NCI-H345 (cell line): Measurements from ENCODE around the gene MYO5B.
A peak's percentile ranks its signal among the peaks of the same experiment; 100 is the strongest.

Source experiments
- DNase-seq: peaks from one replicate; lab custom pipeline; 2025; lab: John Stamatoyannopoulos, UW

MYO5B gene

DNA sequence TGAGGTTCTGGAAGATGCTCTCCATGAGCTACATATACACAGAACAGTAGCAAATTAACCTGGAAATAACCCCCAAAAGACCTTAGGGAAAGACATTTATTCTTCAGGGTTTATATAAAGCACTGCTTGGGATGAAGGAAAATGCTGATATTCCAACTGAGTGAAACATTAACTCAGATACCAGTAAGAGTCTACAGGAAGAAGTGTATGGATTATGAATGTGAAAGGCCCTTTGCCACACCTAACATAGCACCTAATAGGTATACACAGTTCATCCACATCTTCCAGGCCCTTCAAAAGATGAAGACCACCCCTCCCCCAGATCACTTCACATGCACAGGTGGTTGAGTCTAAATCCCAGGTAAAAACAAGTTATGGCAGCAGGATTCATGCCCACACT is 50.4 kb downstream of the MYO5B start:
- DNase-seq, result no peak

DNA sequence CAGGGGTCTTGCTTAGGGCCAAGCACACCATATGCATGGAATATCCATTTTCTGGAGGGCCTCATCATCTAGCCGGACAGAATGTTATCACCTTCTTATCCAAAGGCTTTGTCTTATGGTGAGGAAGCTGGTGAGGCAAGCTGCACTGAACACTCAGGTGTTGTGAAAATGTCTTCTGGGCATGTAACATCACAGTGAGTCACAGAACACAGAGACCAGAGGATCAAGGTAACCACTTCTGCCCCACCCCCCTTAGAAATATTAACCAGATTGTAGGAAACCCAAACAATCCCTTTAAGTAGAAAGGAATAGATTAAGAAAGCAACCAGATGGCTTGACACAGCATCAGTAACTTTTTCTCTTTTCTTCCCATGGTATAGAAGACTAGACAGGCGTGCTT is 51.1 kb downstream of the MYO5B start:
- no peak for DNase-seq

DNA sequence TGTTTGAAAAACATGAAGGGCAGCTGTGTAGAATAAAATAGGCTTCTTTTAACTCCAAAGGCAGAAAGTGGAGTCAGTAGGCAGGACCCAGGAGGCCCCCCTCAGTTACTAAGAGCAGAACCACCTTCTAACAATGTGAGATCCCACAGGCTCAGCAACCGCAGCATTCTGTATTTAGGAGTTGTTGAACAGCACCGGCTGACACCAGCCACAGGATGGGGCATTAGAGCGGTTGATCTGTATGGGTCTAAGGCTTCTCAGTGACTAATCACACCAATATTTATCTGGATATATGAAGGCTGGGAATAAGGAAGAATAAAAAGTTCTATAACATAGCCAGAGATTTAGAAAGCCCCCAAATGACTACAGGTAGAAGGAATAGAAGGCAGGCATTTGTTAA is 51.7 kb downstream of the MYO5B start:
- DNase-seq, result no peak

DNA sequence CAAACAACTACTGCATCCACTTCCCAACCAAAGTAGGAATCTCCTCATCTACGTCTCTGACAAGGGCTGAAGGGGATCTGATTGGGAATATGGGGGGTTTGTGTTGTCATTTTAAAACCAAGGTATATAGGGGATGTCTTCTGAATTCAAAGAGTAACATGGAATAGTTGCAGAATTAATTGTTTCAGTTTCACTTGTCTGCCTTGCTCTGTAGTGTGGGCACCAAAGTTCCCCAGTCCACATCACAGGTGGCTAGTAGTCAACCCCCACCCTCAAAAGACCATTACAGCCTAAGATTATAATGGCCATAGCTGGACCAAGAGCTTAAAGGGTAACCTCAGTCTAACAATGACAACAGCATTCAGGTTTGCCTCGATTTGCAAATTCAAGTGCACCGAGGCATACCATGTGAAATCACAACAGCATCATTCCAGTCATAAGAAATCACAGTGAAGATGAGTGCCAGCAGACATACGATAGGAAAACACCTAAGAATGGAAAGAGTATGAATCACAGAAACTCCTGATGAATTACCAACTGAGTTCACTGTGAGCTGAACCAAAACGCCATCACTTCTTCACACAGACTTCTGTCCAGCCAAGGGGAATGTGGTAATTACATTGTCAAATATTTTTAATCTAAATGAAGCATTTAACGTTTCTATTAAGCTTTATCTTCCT is 52.4 kb downstream of the MYO5B start:
- no peak for DNase-seq

DNA sequence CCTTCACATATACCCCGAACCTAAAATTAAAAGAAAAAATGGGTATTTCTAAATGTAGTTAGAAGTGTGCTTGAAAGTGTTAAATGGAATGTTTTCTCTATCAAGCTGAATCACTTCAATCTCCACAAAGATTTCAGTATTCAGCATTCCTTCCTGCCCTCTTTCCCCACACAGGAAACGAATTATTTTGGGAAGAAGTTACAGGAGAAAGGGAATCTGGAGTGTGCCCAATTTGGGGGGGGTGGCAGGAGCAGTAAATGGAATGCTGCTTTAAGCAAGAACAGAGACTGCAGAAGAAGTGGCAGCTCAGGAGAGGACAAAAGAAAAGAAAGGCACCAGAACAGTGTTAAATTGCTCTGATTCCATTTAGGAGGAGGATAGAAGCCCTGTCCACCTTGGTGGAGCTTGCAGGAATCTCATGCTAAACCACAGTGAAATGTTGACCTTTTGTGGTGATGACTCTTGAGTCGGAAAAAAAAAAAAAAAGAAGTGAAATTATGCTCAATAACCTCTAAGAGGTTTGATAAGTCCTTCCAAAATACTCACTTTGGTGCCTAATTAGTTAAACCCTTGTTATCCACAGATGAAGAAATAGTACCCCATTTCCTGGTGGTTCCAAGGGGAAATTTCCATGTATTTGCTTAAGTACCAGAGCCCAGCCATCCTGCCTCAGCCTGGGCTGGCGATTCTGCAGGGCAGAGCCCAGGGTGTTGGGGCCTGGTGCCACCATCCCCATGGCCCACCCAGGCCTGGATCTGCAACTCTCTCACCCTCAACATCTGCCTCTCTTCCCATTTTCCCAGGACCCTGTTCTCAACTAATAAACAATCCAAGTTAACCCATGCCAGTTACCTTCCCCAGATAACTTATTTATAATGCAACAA is 56.5 kb downstream of the MYO5B start:
- DNase-seq, result no peak

DNA sequence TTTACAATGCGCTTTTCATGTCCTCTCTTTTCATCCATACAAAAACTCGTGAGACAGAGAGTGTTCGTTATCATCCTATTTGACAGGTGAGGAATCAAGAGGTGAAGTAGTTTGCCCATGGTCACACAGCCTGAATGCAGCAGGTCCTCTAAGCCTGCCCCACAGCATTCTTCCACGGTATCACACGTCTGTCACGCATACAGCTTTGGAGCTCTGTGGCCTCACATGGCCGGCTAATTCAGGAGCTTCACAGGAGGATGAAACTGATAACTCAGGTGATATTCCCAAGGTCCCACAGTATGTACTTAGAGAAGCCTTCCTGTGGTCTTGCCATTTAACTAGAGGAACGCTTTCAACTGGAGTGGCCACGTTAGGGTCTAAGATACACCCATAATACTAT is 59.0 kb downstream of the MYO5B start:
- DNase-seq, result no peak

DNA sequence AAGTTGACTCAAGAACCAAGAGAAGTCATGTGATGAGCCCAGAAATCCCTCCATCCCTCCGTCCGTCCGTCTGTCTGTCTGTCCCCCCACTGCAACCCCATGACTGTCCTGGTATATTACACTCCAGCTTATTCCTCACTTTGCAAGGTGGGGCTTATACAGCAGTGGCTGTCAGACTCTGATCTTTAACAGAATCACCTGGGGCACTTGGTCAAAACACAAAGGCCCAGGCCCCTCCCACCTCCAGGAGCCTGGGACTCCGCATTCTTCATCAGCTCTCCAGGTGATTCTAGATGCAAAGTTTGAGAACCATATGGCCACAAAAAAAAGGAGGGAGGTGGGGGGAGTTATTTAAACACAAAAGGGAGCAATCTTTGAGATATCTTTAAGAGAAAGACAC is 61.4 kb downstream of the MYO5B start:
- DNase-seq, result no peak

DNA sequence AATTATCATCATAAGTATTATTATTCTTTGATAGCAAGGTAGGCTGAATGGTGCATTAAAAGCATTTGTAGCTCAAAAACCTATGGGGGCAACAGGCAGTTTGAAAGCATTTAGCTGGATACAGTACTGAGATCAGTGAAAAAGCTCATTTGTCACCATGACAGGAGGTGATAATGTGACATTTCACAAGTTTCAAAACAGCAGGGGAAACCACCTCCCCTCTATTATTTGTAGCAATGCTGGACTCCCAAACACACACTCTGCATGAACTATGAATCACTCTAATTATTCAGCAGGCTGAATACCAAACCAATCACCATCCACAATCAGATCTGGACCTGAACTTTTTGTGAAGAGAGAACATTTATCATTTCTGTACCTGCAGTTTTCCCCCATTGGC is 63.4 kb downstream of the MYO5B start:
- no peak for DNase-seq

DNA sequence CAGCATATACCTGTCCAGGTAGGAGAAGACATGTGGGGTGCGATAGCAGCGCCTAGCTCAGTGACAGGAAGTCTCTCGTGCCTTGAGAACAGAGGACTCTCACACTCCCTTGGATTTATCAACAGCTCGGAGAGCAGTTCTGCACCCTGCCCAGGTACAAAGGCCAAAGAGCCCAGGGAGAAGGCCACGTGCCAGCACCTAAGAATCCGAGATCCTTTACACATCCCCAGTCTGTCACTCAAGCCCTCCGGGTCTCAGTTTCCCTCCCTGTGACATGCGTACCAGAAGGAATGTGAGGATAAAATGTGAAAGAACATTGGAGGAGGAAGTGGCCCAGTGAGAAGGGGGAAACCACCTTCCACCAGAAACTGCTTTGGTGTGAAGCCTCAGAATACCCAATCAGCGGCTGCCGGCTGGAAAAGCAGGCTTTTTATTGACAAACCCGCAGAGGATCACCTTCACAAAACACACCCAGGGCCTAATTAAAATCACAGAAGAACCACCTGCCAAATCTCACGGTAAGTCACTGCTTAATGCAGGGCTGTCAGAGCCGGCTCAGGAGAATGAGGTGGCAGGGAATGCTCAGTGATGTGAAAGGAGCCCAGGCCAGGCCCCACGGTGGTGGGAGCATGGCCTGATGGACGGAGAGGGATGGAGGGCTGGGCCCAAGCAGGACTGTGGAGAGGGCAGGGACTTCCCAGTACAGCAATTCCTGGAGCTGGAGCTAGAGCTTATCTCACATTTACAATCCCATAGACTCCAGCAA is 66.3 kb downstream of the MYO5B start:
- peak; percentile 82 for DNase-seq

DNA sequence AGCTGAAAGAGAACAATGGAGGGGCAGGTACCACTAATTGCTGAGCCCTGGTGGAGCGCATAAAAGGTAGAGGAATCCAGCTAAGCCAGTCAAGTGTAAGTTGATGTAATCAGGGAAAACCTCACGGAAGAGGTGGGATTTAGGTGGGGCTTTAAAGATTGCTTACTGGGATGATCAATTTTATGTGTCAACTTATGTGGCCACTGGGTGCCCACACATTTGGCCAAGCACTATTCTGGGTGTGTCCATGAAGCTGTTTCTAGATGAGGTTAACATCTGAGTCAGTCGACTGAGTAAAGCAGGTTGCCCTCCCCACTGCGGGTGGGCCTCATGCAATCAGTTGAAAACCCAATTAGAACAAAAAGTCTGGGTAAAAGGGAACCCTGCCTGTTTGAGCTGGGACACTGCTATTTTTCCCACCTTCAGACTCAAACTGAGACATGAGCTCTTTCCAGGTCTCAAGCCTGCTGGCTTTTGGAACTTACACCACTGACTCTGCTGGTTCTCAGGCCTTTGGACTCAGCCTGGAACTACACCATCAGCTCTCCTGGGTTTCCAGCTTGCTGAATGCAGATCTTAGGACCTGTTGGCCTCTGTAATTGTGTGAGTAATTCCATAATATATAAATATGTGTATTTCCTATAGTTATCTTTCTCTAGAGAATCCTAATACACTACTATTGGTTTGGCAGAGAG is 67.3 kb downstream of the MYO5B start:
- no peak for DNase-seq

DNA sequence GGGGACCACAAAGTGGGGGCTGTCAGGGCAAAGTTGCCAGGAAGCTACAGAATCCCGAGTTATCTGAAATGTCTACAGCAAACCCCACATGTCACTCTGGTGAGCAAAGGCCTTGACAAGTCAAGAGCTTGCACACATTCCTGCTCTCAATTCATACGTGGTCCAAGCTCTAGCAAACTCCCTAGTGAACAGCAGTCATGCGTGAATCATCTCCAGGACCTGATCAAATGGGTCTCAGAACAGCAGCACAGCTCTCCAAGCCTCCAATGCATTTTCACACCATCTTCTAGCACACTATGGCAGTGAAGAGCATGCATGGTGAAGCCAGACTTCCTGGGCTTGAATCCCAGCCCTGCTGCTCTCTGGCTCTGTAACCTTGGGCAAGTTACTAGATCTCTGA is 68.5 kb downstream of the MYO5B start:
- no peak for DNase-seq

DNA sequence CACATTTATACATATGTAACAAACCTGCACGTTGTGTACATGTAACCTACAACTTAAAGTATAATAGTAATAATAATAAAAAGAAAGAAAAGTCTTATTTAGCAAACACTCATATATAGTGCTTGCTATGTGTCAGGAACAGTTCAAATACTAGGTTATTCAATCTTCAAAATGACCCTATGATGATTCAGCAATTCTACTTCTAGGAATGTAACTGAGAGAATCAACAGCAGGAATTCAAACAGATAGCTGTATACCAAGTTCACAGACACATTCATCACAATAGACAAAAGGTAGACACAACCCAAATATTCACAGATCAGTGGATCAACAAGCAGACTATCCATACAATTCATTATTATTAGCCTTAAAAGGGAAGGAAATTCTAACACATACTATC is 69.5 kb downstream of the MYO5B start:
- no peak for DNase-seq

DNA sequence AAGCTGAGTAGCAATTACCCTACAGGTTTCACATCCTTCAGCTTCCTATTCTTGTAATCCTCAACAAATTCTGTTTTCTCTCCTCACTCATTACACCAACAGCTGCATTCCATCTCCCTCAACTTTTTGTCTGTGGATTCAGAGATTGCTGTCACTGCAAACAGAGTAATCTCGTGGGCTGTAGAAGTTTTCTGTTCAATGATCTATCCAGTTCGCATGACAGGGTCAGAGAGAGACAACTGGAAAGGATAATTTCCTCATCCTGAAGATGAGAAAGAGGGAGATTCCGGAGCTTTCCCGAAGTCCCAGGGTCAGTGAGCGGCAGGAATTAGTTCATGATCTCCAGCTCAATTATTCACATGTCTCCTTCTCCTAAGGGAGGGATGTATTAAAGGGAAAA is 75.7 kb downstream of the MYO5B start:
- no peak for DNase-seq

DNA sequence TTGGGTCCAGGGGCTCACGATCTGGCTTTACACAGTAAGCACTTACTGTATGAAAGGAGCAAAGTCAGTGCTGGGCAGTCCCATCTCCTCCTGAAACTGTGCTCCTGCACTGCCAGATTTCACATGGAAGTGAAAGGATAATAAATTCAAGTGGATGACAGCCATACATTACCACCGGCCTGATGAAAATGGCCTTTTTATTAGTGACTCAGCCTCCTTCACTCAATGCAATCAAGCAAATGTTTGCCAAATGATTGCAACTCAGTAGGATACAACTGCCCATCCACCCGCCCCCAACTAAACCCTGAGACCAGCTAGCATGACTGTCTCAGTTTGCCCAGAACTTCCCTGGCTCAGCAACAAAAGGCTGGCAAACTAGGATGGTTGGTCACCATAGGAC is 77.1 kb downstream of the MYO5B start:
- DNase-seq, result no peak

DNA sequence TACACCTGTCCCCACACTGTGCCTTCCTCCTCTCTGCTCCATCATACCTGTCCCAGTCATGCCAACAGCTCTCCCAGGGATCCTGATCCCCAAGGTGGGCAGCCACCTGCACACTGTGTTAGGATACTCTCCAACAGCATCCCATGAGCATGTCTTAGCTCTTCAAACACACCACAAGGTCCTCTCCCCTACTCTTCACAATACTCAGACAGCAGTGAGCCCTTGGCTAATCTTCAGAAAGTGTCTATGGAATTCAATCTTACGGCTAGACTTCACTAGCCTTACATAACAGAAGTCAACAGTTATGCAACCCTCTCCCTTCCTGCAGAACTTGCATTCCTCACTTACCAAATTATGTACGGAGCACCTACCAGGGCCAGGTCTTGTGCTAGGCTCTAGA is 79.9 kb downstream of the MYO5B start:
- DNase-seq, result no peak

DNA sequence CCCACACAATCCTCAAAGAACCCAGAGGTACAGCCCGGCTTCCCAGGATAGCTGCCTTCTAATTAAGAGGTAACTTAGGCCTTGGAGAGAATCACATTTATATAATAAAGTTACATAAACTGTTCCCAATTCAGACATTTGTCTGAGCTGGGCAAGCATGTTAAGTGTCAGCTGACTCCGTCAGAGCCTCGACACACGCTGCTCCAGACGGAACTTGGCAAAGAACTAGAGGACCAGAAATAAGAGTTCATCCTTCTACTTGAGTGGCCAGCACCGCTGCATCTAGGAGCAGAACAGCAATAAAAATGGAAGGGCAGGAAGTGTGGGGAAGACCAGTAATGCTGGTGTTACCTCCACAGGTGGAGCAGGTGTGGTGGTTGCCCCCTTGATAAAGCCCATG is 80.5 kb downstream of the MYO5B start:
- DNase-seq, result no peak

DNA sequence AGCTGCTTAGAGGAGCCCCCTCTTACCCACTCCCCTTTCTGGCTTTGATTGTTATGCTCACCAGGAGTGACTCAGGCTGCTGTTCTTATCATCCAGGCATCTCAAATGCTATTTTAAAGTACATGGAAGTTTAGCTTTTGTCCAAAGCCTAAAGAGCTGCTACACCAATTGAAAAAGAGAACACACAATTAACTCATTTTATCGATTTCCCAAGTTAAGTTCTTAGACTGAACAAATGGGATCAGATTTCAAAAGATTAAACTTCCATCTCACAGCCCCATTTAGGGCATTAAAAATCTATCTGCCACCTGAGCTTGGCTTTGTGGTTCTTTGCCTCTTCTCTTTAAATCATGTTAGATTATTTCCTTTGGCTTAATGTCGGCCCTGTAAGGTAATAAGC is 81.2 kb downstream of the MYO5B start:
- DNase-seq, result no peak

DNA sequence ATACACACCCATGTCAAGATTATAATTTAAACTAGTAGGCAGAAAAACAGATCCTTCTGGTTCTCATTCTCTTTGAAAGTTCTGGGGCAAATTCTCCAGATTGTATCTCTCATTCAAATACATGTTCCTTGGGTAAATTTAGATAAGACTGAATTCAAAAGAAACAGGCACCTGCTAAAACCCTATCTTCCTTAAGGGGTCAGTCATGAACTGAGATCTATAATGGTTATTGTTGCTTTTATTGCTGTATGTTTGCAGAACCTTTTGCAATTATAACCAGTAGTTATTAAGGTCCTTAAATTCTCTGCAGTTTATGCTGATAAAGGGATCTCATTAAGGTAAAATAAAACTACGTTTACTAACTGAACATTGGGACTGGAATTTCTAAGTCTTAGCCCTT is 83.5 kb downstream of the MYO5B start:
- no peak for DNase-seq

DNA sequence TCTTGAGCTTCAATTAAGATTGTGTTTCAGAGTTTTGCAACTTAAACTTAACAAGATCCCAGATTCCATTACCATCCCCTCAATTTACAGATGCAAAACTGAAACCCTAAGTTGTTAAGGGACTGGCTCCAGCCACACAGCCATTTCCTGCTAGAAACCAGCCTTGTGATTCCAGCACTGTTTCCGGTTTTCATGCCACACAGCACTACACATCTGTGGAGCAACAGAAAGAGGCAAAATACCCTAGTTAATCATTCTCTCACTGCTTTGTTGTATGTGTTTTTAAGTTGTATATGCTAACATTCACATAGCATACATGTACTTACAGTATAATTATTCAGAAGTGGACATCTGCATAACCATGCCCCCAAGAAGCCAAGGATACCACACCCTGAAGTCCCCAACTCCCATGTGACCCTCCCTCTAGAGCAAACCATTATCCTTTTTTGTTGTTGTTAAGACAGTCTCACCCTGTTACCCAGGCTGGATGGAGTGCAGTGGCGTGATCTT is 87.4 kb downstream of the MYO5B start:
- no peak for DNase-seq

DNA sequence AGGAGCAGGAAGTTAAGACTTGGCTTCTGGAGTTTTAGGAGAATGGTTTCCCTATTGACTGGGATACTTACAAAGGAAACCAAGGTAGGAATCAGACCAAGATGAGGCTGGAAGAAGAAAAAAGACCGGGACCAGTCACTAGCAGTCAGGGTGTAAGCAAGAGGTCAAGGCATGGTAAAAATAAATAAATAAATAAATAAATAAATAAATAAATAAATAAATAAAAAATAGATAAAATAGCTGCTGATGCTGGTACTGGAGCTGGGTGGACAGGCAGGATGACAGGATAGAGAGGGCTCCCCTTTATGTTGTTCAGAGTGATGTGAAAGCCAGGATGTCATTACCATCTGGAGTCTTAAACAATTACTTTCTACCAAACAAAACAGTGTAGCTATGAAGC is 89.9 kb downstream of the MYO5B start:
- no peak for DNase-seq

DNA sequence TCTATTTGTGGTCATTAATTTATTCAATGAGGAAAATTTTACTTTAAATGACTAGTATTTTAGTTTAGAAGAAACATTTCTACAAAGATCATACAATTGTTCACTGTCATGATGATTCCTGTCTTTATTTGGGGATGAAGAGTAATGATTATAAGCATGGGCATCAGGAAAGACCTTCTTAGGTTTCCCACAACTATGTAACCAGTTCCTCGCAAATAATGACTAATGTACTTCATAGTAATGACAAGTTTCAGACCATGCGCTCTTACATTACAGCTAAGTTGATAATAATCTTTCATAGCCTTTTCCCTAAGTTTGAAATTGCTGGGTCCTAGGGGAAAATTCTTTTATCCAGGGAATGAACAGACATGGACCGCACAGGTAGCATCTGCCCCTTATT is 90.5 kb downstream of the MYO5B start:
- no peak for DNase-seq

DNA sequence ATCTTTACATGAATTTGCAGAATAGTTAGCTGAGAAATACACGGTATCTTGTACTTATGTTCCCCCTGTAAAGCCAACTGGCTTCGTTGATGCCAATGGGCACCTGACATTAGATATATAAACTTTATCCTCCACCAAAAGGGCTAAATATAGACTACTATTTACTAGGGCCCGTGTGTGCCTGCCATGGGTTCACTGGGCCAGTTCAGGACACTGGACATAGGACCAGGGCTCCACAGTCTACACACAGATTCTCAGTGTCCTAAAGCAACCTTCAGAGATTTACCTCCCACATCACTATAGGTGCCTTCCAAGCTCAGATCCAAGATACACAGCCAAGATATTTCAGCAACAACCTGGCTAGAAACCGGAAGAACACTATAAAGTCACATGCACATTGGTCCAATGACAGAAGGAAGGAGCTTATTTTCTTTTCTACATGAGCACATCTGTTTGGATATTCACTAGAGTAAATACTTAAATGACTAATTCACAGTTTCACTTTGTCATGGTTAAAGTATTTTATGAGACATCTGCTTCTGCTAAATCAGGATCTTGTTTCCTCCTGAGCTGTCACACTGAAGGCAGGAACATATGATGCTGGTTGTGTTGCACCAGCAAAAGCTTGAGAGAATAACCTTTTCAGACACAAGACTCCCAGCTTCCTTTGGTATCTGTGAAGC is 95.1 kb downstream of the MYO5B start:
- DNase-seq, result peak; percentile 34
